Measurements from ENCODE around the gene SRSF10.

Gene SRSF10

GRCh38 chr1:23922321-23922943 lies 57.7 kb downstream of the SRSF10 start:
- no peak for DNase-seq (ENCODE audit: low read depth in 2 of 2)
- TF ChIP-seq CTCF (IDR thresholded peaks at IDR 0.05; ENCODE audit: low read depth, low read length) = no peak
- no peak overlapping the region for H3K4me3 ChIP-seq (replicated peaks in 1 of 2; ENCODE audit: low read depth in 2 of 2, low read length in 2 of 2)

GRCh38 chr1:23916209-23917131 lies 63.7 kb downstream of the SRSF10 start:
- DNase-seq (ENCODE audit: low read depth in 2 of 2) = peak; percentile 67 to 77
- peak; percentile 67 for TF ChIP-seq CTCF (IDR thresholded peaks at IDR 0.05; ENCODE audit: low read depth, low read length)
- H3K4me3 ChIP-seq (replicated peaks in 1 of 2; ENCODE audit: low read depth in 2 of 2, low read length in 2 of 2) = no peak overlapping the region

- H3K4me3 ChIP-seq (replicated peaks in 1 of 2; ENCODE audit: low read depth in 2 of 2, low read length in 2 of 2) = no peak overlapping the region
- DNase-seq (ENCODE audit: low read depth in 2 of 2) = no peak
- no peak for TF ChIP-seq CTCF (IDR thresholded peaks at IDR 0.05; ENCODE audit: low read depth, low read length)
Observed at GRCh38 chr1:23915466-23915865, 64.7 kb downstream of the SRSF10 start.

GRCh38 chr1:23914921-23915320 lies 65.2 kb downstream of the SRSF10 start:
- no peak overlapping the region for H3K4me3 ChIP-seq (replicated peaks in 1 of 2; ENCODE audit: low read depth in 2 of 2, low read length in 2 of 2)
- no peak for DNase-seq (ENCODE audit: low read depth in 2 of 2)
- TF ChIP-seq CTCF (IDR thresholded peaks at IDR 0.05; ENCODE audit: low read depth, low read length) = no peak

All from cardiac fibroblast (primary cell).